ENCODE measurements around the gene SLC16A10.

DNA sequence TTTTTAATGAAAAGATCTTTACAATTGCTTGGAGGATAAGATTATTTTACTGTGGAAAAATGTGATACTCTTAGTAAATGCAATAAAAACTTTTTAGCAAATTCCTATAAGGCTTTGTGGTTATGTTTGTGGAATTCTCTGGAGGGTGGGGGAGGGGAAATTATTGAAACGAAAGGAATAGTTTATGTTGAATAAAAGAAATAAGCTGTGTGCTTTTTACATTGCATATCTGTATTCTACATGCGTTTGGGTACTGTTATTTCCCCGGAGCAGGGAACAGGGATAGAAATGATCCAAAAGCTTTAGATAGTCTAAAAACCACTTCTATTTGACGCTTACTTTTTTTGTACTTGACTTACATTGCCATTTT lies 143.8 kb downstream of the SLC16A10 start:
- TF ChIP-seq, protein P1, sequence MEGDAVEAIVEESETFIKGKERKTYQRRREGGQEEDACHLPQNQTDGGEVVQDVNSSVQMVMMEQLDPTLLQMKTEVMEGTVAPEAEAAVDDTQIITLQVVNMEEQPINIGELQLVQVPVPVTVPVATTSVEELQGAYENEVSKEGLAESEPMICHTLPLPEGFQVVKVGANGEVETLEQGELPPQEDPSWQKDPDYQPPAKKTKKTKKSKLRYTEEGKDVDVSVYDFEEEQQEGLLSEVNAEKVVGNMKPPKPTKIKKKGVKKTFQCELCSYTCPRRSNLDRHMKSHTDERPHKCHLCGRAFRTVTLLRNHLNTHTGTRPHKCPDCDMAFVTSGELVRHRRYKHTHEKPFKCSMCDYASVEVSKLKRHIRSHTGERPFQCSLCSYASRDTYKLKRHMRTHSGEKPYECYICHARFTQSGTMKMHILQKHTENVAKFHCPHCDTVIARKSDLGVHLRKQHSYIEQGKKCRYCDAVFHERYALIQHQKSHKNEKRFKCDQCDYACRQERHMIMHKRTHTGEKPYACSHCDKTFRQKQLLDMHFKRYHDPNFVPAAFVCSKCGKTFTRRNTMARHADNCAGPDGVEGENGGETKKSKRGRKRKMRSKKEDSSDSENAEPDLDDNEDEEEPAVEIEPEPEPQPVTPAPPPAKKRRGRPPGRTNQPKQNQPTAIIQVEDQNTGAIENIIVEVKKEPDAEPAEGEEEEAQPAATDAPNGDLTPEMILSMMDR (IDR thresholded peaks at IDR 0.05) = no peak
- TF ChIP-seq EZH2 (IDR thresholded peaks at IDR 0.05) = no peak
